ENCODE data around the gene ACOX3.

DNA sequence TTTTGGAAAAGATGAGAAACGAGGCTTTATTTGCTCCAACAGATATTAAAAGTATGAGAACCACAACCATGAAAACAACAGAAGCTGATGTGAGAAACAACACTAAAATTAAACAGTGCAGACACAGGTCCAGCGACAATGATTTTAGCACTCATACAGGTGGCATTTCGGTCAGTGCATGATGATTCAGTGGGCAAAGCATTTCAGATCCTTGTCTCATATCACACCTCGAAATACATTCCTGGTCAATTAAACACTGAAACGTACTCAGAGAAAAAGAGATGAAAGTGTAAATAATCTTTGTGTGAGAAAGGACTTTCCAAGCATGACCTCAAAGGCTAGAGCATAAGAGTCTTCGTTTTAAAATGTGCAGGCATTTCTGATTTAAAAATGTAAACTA lies 85.2 kb downstream of the ACOX3 start:
- TF ChIP-seq, protein P1, sequence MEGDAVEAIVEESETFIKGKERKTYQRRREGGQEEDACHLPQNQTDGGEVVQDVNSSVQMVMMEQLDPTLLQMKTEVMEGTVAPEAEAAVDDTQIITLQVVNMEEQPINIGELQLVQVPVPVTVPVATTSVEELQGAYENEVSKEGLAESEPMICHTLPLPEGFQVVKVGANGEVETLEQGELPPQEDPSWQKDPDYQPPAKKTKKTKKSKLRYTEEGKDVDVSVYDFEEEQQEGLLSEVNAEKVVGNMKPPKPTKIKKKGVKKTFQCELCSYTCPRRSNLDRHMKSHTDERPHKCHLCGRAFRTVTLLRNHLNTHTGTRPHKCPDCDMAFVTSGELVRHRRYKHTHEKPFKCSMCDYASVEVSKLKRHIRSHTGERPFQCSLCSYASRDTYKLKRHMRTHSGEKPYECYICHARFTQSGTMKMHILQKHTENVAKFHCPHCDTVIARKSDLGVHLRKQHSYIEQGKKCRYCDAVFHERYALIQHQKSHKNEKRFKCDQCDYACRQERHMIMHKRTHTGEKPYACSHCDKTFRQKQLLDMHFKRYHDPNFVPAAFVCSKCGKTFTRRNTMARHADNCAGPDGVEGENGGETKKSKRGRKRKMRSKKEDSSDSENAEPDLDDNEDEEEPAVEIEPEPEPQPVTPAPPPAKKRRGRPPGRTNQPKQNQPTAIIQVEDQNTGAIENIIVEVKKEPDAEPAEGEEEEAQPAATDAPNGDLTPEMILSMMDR (conservative IDR thresholded peaks at IDR 0.05) = no peak
- TF ChIP-seq ZFX (IDR thresholded peaks at IDR 0.05) = no peak
